OCI-LY1 (cell line): ENCODE measurements around the gene SFI1.

Experiments used
- EZH2 ChIP-seq: fragments of 200-600 bp; sonication (generic), shearing (Covaris generic); IDR thresholded peaks from 2 replicates; pipeline ENCODE4 v1.8.0; 2017; ENCODE audit warnings: borderline replicate concordance, mixed run types, mild to moderate bottlenecking, antibody characterized with exemption, low read length, moderate library complexity, mixed read lengths
- TF ChIP-seq, protein P1 (sequence below): fragments of 200-600 bp; sonication (generic), shearing (Covaris generic); IDR thresholded peaks from 2 replicates; pipeline ENCODE4 v1.5.1; 2017; ENCODE audit warnings: mild to moderate bottlenecking, antibody characterized with exemption, low read length, moderate library complexity, mixed read lengths

DNA sequence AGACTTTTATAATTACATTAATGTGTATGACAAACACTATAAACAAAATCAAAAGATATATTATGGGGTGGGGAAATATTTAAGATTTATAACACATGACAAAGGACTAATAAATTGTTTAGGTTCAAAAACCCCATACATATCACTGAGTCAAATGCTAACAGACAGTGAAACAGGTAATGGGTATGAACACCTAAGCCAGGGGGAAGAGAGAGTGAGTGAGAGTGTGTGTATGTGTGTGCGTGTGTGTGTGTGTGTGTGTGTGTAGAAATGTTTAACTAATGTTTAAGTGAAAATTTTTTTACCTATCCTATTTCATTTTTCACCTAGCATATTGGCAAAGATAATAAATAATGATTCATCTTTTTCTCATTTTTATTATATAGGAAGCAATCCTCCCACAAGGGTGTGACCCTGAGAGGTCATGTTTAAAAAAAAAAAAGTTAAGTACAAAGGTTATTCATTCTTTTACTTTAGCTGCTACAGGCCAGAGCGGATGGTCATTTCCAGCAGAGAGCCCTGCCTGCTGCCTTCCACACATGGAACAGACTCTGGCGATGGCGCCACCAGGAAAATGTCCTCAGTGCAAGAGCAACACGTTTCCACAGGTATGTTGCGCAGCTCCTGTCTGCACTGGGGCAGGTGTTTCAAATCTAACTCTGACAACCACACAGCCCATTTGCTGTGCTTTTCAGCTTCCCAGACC is 92.8 kb downstream of the SFI1 start:
- TF ChIP-seq, protein P1, sequence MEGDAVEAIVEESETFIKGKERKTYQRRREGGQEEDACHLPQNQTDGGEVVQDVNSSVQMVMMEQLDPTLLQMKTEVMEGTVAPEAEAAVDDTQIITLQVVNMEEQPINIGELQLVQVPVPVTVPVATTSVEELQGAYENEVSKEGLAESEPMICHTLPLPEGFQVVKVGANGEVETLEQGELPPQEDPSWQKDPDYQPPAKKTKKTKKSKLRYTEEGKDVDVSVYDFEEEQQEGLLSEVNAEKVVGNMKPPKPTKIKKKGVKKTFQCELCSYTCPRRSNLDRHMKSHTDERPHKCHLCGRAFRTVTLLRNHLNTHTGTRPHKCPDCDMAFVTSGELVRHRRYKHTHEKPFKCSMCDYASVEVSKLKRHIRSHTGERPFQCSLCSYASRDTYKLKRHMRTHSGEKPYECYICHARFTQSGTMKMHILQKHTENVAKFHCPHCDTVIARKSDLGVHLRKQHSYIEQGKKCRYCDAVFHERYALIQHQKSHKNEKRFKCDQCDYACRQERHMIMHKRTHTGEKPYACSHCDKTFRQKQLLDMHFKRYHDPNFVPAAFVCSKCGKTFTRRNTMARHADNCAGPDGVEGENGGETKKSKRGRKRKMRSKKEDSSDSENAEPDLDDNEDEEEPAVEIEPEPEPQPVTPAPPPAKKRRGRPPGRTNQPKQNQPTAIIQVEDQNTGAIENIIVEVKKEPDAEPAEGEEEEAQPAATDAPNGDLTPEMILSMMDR = no peak
- no peak for TF ChIP-seq EZH2
